ENCODE measurements around the gene ALK.

Gene ALK

DNA sequence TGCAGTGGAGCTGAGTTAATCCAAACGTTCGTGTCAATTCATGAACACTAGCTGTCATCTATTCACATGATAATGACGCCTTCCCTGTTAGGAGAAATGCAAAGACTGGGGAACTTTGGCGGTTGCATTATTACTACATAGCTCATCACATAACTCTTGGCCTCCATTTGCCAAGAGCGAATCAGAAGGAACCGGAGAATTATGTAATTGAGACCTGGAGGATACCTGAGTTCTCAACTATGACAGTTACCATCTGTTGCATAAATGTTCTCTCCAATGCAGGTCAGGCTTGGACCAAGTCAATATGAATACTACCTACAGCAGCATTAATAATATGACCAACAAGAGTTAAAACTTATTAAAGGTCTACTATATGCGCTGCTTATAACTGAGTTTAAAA lies 531.7 kb downstream of the ALK start:
- DNase-seq (ENCODE audit: insufficient read length, low spot score) (no peak), FAIRE-seq (no peak)
- TF ChIP-seq, protein P1, sequence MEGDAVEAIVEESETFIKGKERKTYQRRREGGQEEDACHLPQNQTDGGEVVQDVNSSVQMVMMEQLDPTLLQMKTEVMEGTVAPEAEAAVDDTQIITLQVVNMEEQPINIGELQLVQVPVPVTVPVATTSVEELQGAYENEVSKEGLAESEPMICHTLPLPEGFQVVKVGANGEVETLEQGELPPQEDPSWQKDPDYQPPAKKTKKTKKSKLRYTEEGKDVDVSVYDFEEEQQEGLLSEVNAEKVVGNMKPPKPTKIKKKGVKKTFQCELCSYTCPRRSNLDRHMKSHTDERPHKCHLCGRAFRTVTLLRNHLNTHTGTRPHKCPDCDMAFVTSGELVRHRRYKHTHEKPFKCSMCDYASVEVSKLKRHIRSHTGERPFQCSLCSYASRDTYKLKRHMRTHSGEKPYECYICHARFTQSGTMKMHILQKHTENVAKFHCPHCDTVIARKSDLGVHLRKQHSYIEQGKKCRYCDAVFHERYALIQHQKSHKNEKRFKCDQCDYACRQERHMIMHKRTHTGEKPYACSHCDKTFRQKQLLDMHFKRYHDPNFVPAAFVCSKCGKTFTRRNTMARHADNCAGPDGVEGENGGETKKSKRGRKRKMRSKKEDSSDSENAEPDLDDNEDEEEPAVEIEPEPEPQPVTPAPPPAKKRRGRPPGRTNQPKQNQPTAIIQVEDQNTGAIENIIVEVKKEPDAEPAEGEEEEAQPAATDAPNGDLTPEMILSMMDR (IDR thresholded peaks at IDR 0.05; ENCODE audit: insufficient read depth, missing control alignments) = no peak

GRCh38 chr2:29388071-29388470 lies 533.3 kb downstream of the ALK start:
- TF ChIP-seq, protein P1 (IDR thresholded peaks at IDR 0.05; ENCODE audit: insufficient read depth, missing control alignments) = no peak
- no peak for DNase-seq (ENCODE audit: insufficient read length, low spot score)
- FAIRE-seq = no peak

DNA sequence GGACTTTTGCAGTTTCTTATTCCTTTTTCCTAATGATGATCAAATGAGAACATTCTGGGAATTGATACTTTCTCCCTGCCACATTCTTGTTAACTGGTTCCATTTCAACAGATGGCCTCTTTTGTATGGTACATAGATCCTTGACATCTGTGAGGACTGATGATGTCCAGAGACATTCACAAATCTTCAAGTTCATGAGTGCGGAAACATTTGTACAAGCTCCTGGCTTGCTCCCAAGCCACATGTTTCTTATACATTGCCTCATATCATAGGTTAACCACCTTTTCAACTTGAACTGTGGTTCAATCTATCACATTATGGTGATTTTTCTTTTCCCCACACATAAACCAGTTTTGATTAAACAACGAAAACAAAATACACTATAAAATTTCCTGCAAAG lies 538.9 kb downstream of the ALK start:
- no peak for DNase-seq (ENCODE audit: insufficient read length, low spot score)
- TF ChIP-seq, protein P1 (IDR thresholded peaks at IDR 0.05; ENCODE audit: insufficient read depth, missing control alignments) = no peak
- FAIRE-seq = no peak

DNA sequence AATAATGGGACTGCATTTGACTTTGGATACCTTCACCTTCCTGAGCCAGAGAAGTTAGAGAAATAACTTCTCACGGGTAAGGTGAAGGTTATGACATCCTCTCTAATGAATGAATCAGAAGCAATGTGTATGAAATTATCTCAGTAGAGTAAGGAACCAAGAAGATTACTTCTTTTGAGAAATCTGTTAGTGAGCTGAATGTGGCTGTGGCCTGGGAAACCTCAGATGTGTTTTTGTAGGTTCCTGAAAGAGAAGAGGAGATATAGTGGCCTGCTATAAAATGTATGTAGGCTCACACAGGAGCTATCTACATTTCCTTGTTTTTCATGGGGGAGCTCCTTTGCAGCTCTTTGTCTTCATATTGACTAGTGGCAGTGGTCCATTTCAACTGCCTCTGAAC lies 543.6 kb downstream of the ALK start:
- DNase-seq (ENCODE audit: insufficient read length, low spot score) (no peak), FAIRE-seq (no peak)
- TF ChIP-seq, protein P1 (IDR thresholded peaks at IDR 0.05; ENCODE audit: insufficient read depth, missing control alignments) = no peak

DNA sequence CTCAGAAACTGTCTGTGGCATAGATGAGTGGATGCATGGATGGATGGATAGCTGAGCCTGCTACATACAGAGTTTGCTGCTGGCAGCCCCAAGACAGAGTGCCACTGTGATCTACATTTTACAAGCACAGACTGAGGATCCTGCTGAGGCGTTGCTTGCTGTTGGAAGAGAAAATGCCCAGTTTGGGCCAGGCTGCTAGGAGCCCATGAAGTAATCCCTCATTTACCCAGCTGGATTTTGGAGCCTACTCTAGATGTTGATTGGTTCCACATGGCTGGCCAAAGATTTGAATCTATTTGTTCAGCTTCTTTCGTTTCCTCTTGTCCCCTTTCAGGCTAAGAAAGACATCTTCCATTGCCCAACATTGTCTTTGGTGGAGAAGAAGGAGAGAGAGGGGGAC lies 544.8 kb downstream of the ALK start:
- FAIRE-seq (no peak), DNase-seq (ENCODE audit: insufficient read length, low spot score) (no peak)
- TF ChIP-seq, protein P1 (IDR thresholded peaks at IDR 0.05; ENCODE audit: insufficient read depth, missing control alignments) = no peak

DNA sequence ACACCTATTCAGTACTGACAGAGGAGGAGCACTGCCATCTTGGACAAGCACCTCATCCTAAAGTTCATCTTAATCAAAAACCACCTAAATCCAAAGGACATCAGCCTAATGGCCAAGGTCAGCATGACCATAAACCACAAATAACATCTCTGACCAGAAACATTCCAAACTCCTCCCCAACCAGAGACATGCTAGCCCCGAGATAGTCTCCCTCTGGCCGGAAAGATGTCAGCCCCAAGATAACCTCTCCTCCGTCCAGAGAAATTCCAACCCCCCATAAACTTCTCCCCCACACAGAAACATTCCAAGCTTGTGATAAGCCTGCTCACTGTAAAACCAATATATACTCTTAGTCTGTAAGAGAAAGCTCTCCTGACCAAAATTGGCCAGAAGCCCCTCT lies 545.5 kb downstream of the ALK start:
- TF ChIP-seq, protein P1 (IDR thresholded peaks at IDR 0.05; ENCODE audit: insufficient read depth, missing control alignments) = no peak
- FAIRE-seq (no peak), DNase-seq (ENCODE audit: insufficient read length, low spot score) (no peak)

DNA sequence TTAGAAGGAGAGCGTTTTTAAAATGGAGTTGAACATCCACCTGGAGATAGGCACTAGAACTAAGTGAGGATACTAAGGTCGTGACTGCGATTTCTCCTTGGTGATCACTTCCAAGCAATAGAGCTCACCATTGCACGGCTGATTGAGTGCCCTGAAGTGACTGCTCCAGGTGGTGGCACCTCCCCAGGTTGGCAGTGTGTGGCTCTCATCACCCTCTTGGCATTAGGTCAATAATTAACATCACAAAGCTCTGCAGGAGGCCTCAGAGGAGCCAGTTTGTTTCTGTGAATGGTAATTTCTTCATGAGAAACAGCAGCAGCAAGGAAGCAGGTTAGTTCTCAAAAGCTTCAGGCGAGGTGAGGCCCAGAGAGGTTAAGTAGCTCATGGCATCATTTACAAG lies 546.6 kb downstream of the ALK start:
- TF ChIP-seq, protein P1 (IDR thresholded peaks at IDR 0.05; ENCODE audit: insufficient read depth, missing control alignments) = no peak
- DNase-seq (ENCODE audit: insufficient read length, low spot score) = no peak
- no peak for FAIRE-seq

Measured in D721Med (cell line).